ENCODE data around the gene PCGF1.

PCGF1 gene

GRCh38 chr2:74536166-74536950 is 28.9 kb upstream of the PCGF1 start:
- no peak overlapping the region for H3K4me3 ChIP-seq (ENCODE audit: low read length)
- no CpG with 5 or more reads among the region's 23 CpGs for WGBS (ENCODE audit: insufficient coverage, insufficient read length)
- no peak overlapping the region for H3K27ac ChIP-seq (ENCODE audit: low read length)
- no peak for DNase-seq (ENCODE audit: low read depth, low spot score)
- H3K9me3 ChIP-seq (ENCODE audit: control insufficient read depth, insufficient read depth, low read length): no peaks in the 10 kb centered on the region
- H3K4me1 ChIP-seq (ENCODE audit: control insufficient read depth, insufficient read depth, low read length): no peaks in the 10 kb centered on the region
- peaks cover 10% of the 10 kb centered on the region; the same call in 1 of the 2 replicates for H3K36me3 ChIP-seq (ENCODE audit: control insufficient read depth, insufficient read depth, low read length)
- no peaks in the 10 kb centered on the region for H3K27me3 ChIP-seq (ENCODE audit: control insufficient read depth, insufficient read depth, low read length)

DNA sequence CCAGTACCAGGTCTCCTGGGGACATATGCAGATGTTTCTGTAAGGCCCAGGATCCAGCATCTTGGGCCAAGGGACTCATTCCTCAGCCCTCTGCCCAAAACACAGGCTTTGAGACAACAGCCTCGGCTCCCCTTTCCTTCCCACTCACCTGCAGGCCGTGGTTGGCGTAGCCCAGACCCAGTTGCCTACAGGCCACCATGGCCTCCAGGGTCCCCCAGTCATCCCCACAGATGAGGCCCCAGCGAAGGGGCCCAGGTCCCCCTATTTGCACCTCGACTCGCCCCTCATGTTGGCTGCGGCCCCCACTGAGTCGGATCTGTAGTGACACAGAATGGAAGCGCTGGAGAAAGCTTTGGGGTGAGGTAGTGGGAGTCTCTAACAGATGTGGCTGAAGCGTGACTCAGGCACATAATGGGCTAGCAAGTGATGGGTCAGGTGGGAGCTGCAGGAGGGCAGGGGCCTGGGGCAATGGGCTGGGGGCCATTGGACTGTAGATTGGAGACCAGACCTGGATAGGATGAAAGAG is 28.0 kb upstream of the PCGF1 start:
- Histone ChIP-seq H3K4me1 (ENCODE audit: control insufficient read depth, insufficient read depth, low read length) (peaks cover 3% of the 10 kb centered on the region), H3K36me3 (ENCODE audit: control insufficient read depth, insufficient read depth, low read length) (peaks cover 10% of the 10 kb centered on the region; the same call in 1 of the 2 replicates), H3K9me3 (ENCODE audit: control insufficient read depth, insufficient read depth, low read length) (no peaks in the 10 kb centered on the region), H3K27me3 (ENCODE audit: control insufficient read depth, insufficient read depth, low read length) (no peaks in the 10 kb centered on the region), H3K27ac (ENCODE audit: low read length) (no peak overlapping the region), H3K4me3 (ENCODE audit: low read length) (no peak overlapping the region; the same call in 1 of the 2 replicates)
- no CpG with 5 or more reads among the region's 10 CpGs for WGBS (ENCODE audit: insufficient coverage, insufficient read length)
- no peak for DNase-seq (ENCODE audit: low read depth, low spot score)

DNA sequence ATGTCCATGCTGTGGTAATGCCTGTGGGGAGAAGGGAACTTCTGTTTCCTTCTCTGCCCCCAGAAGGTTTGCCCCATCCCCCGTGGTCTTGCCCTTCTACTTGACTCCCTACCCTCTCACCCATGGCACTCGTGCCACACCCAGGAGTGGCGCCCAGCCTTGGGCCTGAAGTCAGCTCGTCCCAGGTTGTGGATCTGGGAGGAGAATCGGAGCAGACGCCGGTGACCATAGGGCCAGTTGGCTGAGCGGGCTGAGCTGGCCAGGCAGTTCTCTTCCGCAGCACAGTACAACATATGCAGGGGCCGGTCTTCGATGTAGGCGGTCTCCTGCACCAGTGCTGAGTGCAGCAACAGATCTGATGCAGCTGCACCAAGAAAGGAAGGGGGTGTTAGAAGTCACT is 26.9 kb upstream of the PCGF1 start:
- Histone ChIP-seq H3K4me1 (ENCODE audit: control insufficient read depth, insufficient read depth, low read length) (peaks cover 3% of the 10 kb centered on the region), H3K36me3 (ENCODE audit: control insufficient read depth, insufficient read depth, low read length) (peaks cover 10% of the 10 kb centered on the region; the same call in 1 of the 2 replicates), H3K27ac (ENCODE audit: low read length) (no peak overlapping the region), H3K9me3 (ENCODE audit: control insufficient read depth, insufficient read depth, low read length) (no peaks in the 10 kb centered on the region), H3K27me3 (ENCODE audit: control insufficient read depth, insufficient read depth, low read length) (no peaks in the 10 kb centered on the region), H3K4me3 (ENCODE audit: low read length) (no peak overlapping the region)
- no peak for DNase-seq (ENCODE audit: low read depth, low spot score)
- WGBS (ENCODE audit: insufficient coverage, insufficient read length): no CpG with 5 or more reads among the region's 12 CpGs

DNA sequence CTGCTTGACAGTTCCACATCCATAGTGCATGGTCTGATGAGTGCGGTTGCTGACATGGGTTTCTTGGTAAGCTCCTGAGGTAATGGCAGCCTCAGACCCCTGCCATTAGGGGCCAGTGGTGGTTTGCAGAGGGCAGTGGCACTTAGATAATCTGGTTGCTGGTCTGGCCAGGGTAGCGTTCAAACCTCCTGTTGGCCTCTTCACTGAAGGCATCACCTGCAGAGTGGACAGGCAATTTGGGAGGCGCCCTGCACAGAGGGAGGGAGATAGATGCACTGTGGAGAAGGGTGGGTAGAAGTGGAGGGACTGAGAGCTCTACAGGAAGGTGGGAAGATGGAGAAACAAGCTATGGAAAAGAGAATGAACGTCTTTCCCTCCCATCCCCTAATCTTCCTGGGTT is 26.0 kb upstream of the PCGF1 start:
- H3K27me3 ChIP-seq (ENCODE audit: control insufficient read depth, insufficient read depth, low read length): no peaks in the 10 kb centered on the region
- DNase-seq (ENCODE audit: low read depth, low spot score): no peak
- H3K27ac ChIP-seq (ENCODE audit: low read length): no peak overlapping the region
- H3K36me3 ChIP-seq (ENCODE audit: control insufficient read depth, insufficient read depth, low read length): peaks cover 10% of the 10 kb centered on the region; the same call in 1 of the 2 replicates
- H3K9me3 ChIP-seq (ENCODE audit: control insufficient read depth, insufficient read depth, low read length): no peaks in the 10 kb centered on the region
- H3K4me1 ChIP-seq (ENCODE audit: control insufficient read depth, insufficient read depth, low read length): peaks cover 3% of the 10 kb centered on the region
- H3K4me3 ChIP-seq (ENCODE audit: low read length): no peak overlapping the region
- WGBS (ENCODE audit: insufficient coverage, insufficient read length): no CpG with 5 or more reads among the region's 4 CpGs

- Histone ChIP-seq H3K27ac (ENCODE audit: low read length) (no peak overlapping the region), H3K4me1 (ENCODE audit: control insufficient read depth, insufficient read depth, low read length) (peaks cover 3% of the 10 kb centered on the region), H3K27me3 (ENCODE audit: control insufficient read depth, insufficient read depth, low read length) (no peaks in the 10 kb centered on the region), H3K36me3 (ENCODE audit: control insufficient read depth, insufficient read depth, low read length) (peaks cover 12% of the 10 kb centered on the region; the same call in 1 of the 2 replicates), H3K4me3 (ENCODE audit: low read length) (no peak overlapping the region), H3K9me3 (ENCODE audit: control insufficient read depth, insufficient read depth, low read length) (no peaks in the 10 kb centered on the region)
- DNase-seq (ENCODE audit: low read depth, low spot score): no peak
Measured at GRCh38 chr2:74532222-74532621, 24.7 kb upstream of the PCGF1 start.

GRCh38 chr2:74531666-74532065 is 24.2 kb upstream of the PCGF1 start:
- peaks cover 15% of the 10 kb centered on the region; the same call in 1 of the 2 replicates for H3K36me3 ChIP-seq (ENCODE audit: control insufficient read depth, insufficient read depth, low read length)
- no peak for DNase-seq (ENCODE audit: low read depth, low spot score)
- WGBS (ENCODE audit: insufficient coverage, insufficient read length): no CpG with 5 or more reads among the region's 7 CpGs
- no peak overlapping the region for H3K27ac ChIP-seq (ENCODE audit: low read length)
- H3K9me3 ChIP-seq (ENCODE audit: control insufficient read depth, insufficient read depth, low read length): no peaks in the 10 kb centered on the region
- peaks cover 3% of the 10 kb centered on the region for H3K4me1 ChIP-seq (ENCODE audit: control insufficient read depth, insufficient read depth, low read length)
- no peak overlapping the region for H3K4me3 ChIP-seq (ENCODE audit: low read length)
- no peaks in the 10 kb centered on the region for H3K27me3 ChIP-seq (ENCODE audit: control insufficient read depth, insufficient read depth, low read length)

DNA sequence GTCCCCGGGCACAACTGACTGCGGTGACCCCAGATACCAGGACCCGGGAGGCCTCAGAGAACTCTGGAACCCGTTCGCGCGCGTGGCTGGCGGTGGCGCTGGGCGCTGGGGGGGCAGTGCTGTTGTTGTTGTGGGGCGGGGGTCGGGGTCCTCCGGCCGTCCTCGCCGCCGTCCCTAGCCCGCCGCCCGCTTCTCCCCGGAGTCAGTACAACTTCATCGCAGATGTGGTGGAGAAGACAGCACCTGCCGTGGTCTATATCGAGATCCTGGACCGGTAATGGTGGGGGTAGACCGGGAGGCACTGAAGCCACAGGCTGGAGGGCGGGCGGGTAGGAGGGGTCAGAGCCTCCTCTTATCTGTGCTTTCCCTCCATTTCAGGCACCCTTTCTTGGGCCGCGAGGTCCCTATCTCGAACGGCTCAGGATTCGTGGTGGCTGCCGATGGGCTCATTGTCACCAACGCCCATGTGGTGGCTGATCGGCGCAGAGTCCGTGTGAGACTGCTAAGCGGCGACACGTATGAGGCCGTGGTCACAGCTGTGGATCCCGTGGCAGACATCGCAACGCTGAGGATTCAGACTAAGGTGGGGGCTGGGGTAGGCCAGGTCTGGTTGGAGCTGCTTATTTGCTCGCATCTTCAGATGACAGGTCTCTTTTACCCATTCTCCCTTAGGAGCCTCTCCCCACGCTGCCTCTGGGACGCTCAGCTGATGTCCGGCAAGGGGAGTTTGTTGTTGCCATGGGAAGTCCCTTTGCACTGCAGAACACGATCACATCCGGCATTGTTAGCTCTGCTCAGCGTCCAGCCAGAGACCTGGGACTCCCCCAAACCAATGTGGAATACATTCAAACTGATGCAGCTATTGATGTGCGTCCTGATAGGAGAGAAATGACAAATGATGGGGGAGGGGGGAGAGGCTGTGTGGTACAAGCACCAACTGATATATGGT is 23.0 kb upstream of the PCGF1 start:
- H3K4me1 ChIP-seq (ENCODE audit: control insufficient read depth, insufficient read depth, low read length): peaks cover 3% of the 10 kb centered on the region
- H3K4me3 ChIP-seq (ENCODE audit: low read length): peak overlapping the region; percentile 99; the same call in 1 of the 2 replicates
- no peak overlapping the region for H3K27ac ChIP-seq (ENCODE audit: low read length)
- no peaks in the 10 kb centered on the region for H3K9me3 ChIP-seq (ENCODE audit: control insufficient read depth, insufficient read depth, low read length)
- H3K36me3 ChIP-seq (ENCODE audit: control insufficient read depth, insufficient read depth, low read length): peaks cover 18% of the 10 kb centered on the region; the same call in 1 of the 2 replicates
- WGBS (ENCODE audit: insufficient coverage, insufficient read length): no CpG with 5 or more reads among the region's 54 CpGs
- no peaks in the 10 kb centered on the region for H3K27me3 ChIP-seq (ENCODE audit: control insufficient read depth, insufficient read depth, low read length)
- no peak for DNase-seq (ENCODE audit: low read depth, low spot score)

GRCh38 chr2:74529357-74530238 is 22.1 kb upstream of the PCGF1 start, which contains the start of the genes AUP1 and HTRA2:
AUP1 (minus strand) TSS chr2:74529706; CDS start chr2:74529629, 77 bp downstream.
HTRA2 (plus strand) TSS chr2:74529933; CDS start chr2:74530007, 74 bp downstream.
- Histone ChIP-seq H3K9me3 (ENCODE audit: control insufficient read depth, insufficient read depth, low read length) (no peaks in the 10 kb centered on the region), H3K4me1 (ENCODE audit: control insufficient read depth, insufficient read depth, low read length) (peaks cover 3% of the 10 kb centered on the region), H3K4me3 (ENCODE audit: low read length) (peak within 1 kb of the TSS; percentile 99), H3K27ac (ENCODE audit: low read length) (no peak within 1 kb of the TSS), H3K27me3 (ENCODE audit: control insufficient read depth, insufficient read depth, low read length) (no peaks in the 10 kb centered on the region), H3K36me3 (ENCODE audit: control insufficient read depth, insufficient read depth, low read length) (peaks cover 16% of the 10 kb centered on the region; the same call in 1 of the 2 replicates)
- WGBS (ENCODE audit: insufficient coverage, insufficient read length): no CpG with 5 or more reads among the region's 87 CpGs
- DNase-seq (ENCODE audit: low read depth, low spot score): peak; percentile 97

DNA sequence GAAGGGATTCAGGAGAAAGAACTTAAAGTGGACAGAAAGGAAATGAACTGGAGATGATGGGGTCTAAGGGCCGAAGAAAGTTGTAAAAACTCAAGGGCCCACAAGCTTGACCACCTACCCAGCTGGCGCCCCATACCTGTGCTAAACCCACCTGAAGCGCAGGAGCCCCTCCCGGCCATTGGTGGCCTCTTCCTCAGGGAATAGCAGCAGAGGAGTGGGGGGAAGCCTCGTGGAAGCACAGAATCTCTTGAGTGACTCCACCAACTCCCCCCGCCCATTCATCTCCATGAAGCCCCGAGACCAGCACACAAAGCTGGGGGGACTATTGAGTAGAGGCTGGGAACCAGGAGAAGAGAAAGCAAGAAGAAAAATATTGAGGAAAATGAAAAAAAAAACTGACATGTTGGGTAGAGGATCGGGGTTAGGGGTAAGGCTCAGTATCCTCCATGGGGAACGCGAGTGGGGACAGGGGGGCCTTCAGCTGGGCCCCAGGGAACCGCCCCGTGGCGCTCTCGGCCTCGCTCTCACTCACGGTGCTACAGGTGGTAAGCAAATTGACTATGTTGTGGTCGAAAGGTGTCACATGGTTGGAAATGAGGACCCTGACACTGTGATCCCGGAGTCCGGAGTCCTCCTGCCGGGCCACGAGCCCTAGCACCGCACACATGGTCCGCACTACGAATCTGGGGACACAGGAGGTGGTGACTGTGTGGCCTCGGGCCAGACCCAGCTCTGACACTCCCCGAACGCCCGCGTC is 21.3 kb upstream of the PCGF1 start:
- Histone ChIP-seq H3K27me3 (ENCODE audit: control insufficient read depth, insufficient read depth, low read length) (no peaks in the 10 kb centered on the region), H3K9me3 (ENCODE audit: control insufficient read depth, insufficient read depth, low read length) (no peaks in the 10 kb centered on the region), H3K27ac (ENCODE audit: low read length) (no peak overlapping the region), H3K4me1 (ENCODE audit: control insufficient read depth, insufficient read depth, low read length) (peaks cover 3% of the 10 kb centered on the region), H3K4me3 (ENCODE audit: low read length) (peak overlapping the region; percentile 99), H3K36me3 (ENCODE audit: control insufficient read depth, insufficient read depth, low read length) (peaks cover 16% of the 10 kb centered on the region; the same call in 1 of the 2 replicates)
- no CpG with 5 or more reads among the region's 29 CpGs for WGBS (ENCODE audit: insufficient coverage, insufficient read length)
- no peak for DNase-seq (ENCODE audit: low read depth, low spot score)

All from iPS DF 6.9 (cell line).